HepG2 (cell line): ENCODE results near the gene CDK2AP2. TPM values are rescaled to one million over a fixed set of nuclear protein-coding genes. Genes with fewer than 3 reads are reported as not detected.

ENCODE experiments used
- ATAC-seq: fragments of 200-7000 bp; cut with Tn5 transposase; 3 replicates; pipeline ENCODE4 v1.9.1; 2020; ENCODE audit warnings: mild to moderate bottlenecking, moderate library complexity
- BruUV-seq: library from RNA; stranded (reverse); fragments of 400-500 nt; replicated peaks from 2 replicates; lab custom pipeline; 2021; lab: Mats Ljungman, UMichigan
- CTCF ChIA-PET: fragments of 300-600 bp; formaldehyde crosslinking; extraction: SDS; loops from one replicate; lab custom pipeline; 2021; ENCODE audit warnings: low total read pairs, inconsistent platforms, low intra/inter-chr PET ratio; lab: Yijun Ruan, JAX
- POLR2A ChIA-PET: fragments of 350-600 bp; sonication (Branson Sonifier 250); formaldehyde crosslinking; loops from one replicate; lab custom pipeline; 2020; ENCODE audit warnings: antibody characterized with exemption, inconsistent platforms; lab: Yijun Ruan, JAX
- DNase-seq: peaks from one replicate; pipeline ENCODE4 v3.0.0-alpha.2; 2015; ENCODE audit warnings: low spot score
- FAIRE-seq: peaks from 3 replicates; lab custom pipeline; 2011; peaks lifted over from hg19 to GRCh38; lab: Jason Lieb, UNC
- H2AFZ ChIP-seq: one replicate; pipeline ENCODE4 v1.6.1; 2011; ENCODE audit warnings: low read length, inconsistent platforms
- H3K27ac ChIP-seq: fragments of 300-600 bp; 3 replicates; pipeline ENCODE4 v1.8.0; 2011; ENCODE audit warnings: mixed run types, mild to moderate bottlenecking, mixed read lengths, low read length, inconsistent platforms; ENCODE audit not compliant: insufficient read depth; ENCODE audit errors: extremely low read length
- H3K27me3 ChIP-seq, 2 experiments: fragments of 200-600 bp in 1 of 2; 2 replicates in 1 of 2; 3 replicates in 1 of 2; pipeline versions ENCODE4 v1.6.0 to v1.8.0; 2011; ENCODE audit warnings: low read length in 2 of 2, mild to moderate bottlenecking in 2 of 2, moderate library complexity in 2 of 2, inconsistent platforms in 1 of 2; ENCODE audit not compliant: insufficient read depth in 2 of 2, control insufficient read depth in 1 of 2
- H3K36me3 ChIP-seq, 2 experiments: fragments of 200-600 bp in 1 of 2; replicated peaks in 1 of 2; 2 replicates in 1 of 2; 3 replicates in 1 of 2; pipeline versions ENCODE4 v1.5.1 to v1.8.0; 2011; ENCODE audit warnings: low read length in 2 of 2, inconsistent platforms in 1 of 2; ENCODE audit not compliant: insufficient read depth in 2 of 2, control insufficient read depth in 1 of 2
- H3K4me1 ChIP-seq: 2 replicates; pipeline ENCODE4 v1.5.1; 2012; ENCODE audit warnings: low read length, inconsistent platforms; ENCODE audit not compliant: insufficient read depth
- H3K4me2 ChIP-seq: 2 replicates; pipeline ENCODE4 v1.6.0; 2011; ENCODE audit warnings: low read depth, low read length, inconsistent platforms
- H3K4me3 ChIP-seq, 3 experiments: fragments of 200-600 bp in 1 of 3; sonication (generic), shearing (Covaris generic) in 1 of 3; replicated peaks in 1 of 3; 2 replicates each; pipeline ENCODE4 v1.5.1; 2011 to 2016; ENCODE audit warnings: low read length in 3 of 3, inconsistent platforms in 2 of 3, low read depth in 2 of 3, mild to moderate bottlenecking in 2 of 3, control low read depth in 1 of 3, mixed read lengths in 1 of 3; ENCODE audit not compliant: insufficient read depth in 1 of 3
- H3K79me2 ChIP-seq: one replicate; pipeline ENCODE4 v1.6.1; 2011; ENCODE audit warnings: low read length, inconsistent platforms; ENCODE audit not compliant: insufficient read depth
- H3K9ac ChIP-seq: 2 replicates; pipeline ENCODE4 v1.6.0; 2011; ENCODE audit warnings: mild to moderate bottlenecking, low read depth, low read length, inconsistent platforms; ENCODE audit not compliant: insufficient read depth
- H3K9me3 ChIP-seq: 2 replicates; pipeline ENCODE4 v1.5.1; 2012; ENCODE audit warnings: mild to moderate bottlenecking, low read length
- H4K20me1 ChIP-seq: 2 replicates; pipeline ENCODE4 v1.6.0; 2011; ENCODE audit warnings: inconsistent platforms, mild to moderate bottlenecking, low read length, moderate library complexity; ENCODE audit not compliant: insufficient read depth
- ARNT2 ChIP-seq: sonication (generic); formaldehyde crosslinking; IDR thresholded peaks from 2 replicates; pipeline ENCODE4 v1.8.0; 2022; ENCODE audit warnings: mild to moderate bottlenecking, low read depth, missing genetic modification reagents, moderate library complexity
- ATRX ChIP-seq: sonication (generic); formaldehyde crosslinking; IDR thresholded peaks from 2 replicates; pipeline ENCODE4 v1.4.0; 2020; ENCODE audit warnings: missing genetic modification reagents, borderline replicate concordance
- CAMTA2 ChIP-seq: sonication (generic); formaldehyde crosslinking; IDR thresholded peaks from 2 replicates; pipeline ENCODE4 v1.4.0; 2020; ENCODE audit warnings: mild to moderate bottlenecking, missing genetic modification reagents, borderline replicate concordance
- FOXJ3 ChIP-seq: sonication (generic); formaldehyde crosslinking; IDR thresholded peaks from 2 replicates; pipeline ENCODE4 v1.4.0; 2020; ENCODE audit warnings: missing genetic modification reagents, mild to moderate bottlenecking, borderline replicate concordance
- JUNB ChIP-seq: sonication (generic); formaldehyde crosslinking; IDR thresholded peaks from 2 replicates; pipeline ENCODE4 v1.8.0; 2022; ENCODE audit warnings: missing genetic modification reagents, mild to moderate bottlenecking, borderline replicate concordance
- KLF13 ChIP-seq: sonication (generic); formaldehyde crosslinking; IDR thresholded peaks from 2 replicates; pipeline ENCODE4 v1.4.0; 2020; ENCODE audit warnings: mild to moderate bottlenecking, missing genetic modification reagents
- MAZ ChIP-seq, 2 experiments: sonication (generic) in 1 of 2; formaldehyde crosslinking in 1 of 2; IDR thresholded peaks; 2 replicates each; pipeline versions ENCODE4 v1.5.0 to v1.6.1; 2012 to 2020; ENCODE audit warnings: low read depth in 2 of 2, mild to moderate bottlenecking in 2 of 2, borderline replicate concordance in 1 of 2, improper control_type of control experiment in 1 of 2, low read length in 1 of 2, missing genetic modification reagents in 1 of 2, moderate library complexity in 1 of 2
- MXI1 ChIP-seq: IDR thresholded peaks from 3 replicates; pipeline ENCODE4 v1.6.1; 2012; ENCODE audit warnings: low read depth, low read length, inconsistent platforms, borderline replicate concordance
- MZF1 ChIP-seq: sonication (generic); formaldehyde crosslinking; IDR thresholded peaks from 2 replicates; pipeline ENCODE4 v1.8.1; 2023; ENCODE audit warnings: mild to moderate bottlenecking, missing genetic modification reagents, borderline replicate concordance
- NFATC3 ChIP-seq: sonication (generic); formaldehyde crosslinking; IDR thresholded peaks from 2 replicates; pipeline ENCODE4 v1.5.1; 2020; ENCODE audit warnings: mild to moderate bottlenecking, missing genetic modification reagents
- PATZ1 ChIP-seq: sonication (generic); formaldehyde crosslinking; IDR thresholded peaks from 2 replicates; pipeline ENCODE4 v1.4.0; 2020; ENCODE audit warnings: missing genetic modification reagents
- PREB ChIP-seq: sonication (generic); formaldehyde crosslinking; IDR thresholded peaks from 2 replicates; pipeline ENCODE4 v1.4.0; 2020; ENCODE audit warnings: missing genetic modification reagents
- ZNF275 ChIP-seq: sonication (generic); formaldehyde crosslinking; IDR thresholded peaks from 2 replicates; pipeline ENCODE4 v1.8.0; 2022; ENCODE audit warnings: missing genetic modification reagents, mild to moderate bottlenecking, inconsistent platforms, borderline replicate concordance
- ZNF670 ChIP-seq: sonication (generic); formaldehyde crosslinking; IDR thresholded peaks from 2 replicates; pipeline ENCODE4 v1.8.0; 2022; ENCODE audit warnings: mild to moderate bottlenecking, missing genetic modification reagents, borderline replicate concordance
- ZNF776 ChIP-seq: sonication (generic); formaldehyde crosslinking; IDR thresholded peaks from 2 replicates; pipeline ENCODE4 v1.4.0; 2020; ENCODE audit warnings: mild to moderate bottlenecking, missing genetic modification reagents
- WGBS: methylation state at CpG from one replicate; pipeline ENCODE4 v1.1.6; 2017; ENCODE audit warnings: low lambda C conversion rate; 5-methylcytosine and 5-hydroxymethylcytosine counted together
- in situ Hi-C: cut with HindIII; loops from 2 replicates; pipeline ENCODE4 v1.10.0; 2017; ENCODE audit warnings: low pct_unique_long_range_greater_than_20kb; ENCODE audit not compliant: extremely low pct_ligation_motif_present
- intact Hi-C: fragments of 100-400 bp; cut with micrococcal nuclease; formaldehyde crosslinking; loops from one replicate; pipeline ENCODE4 v1.10.0; 2022; ENCODE audit not compliant: unreplicated experiment
- polyA plus RNA-seq, 8 experiments: library from polyadenylated mRNA; depleted of rRNA in 3 of 8; stranded (reverse) in 7 of 8; unstranded in 1 of 8; fragments of >200 nt; fragmentation: Illumina TruSeq in 4 of 8; extraction: Trizol in 4 of 8; gene quantifications; 2 replicates each; pipeline versions ENCODE4 v1.2.1 to v1.2.3, GENCODE V29; 2011 to 2016; ENCODE audit warnings: low read depth in 4 of 8, missing spikeins in 1 of 8, mixed read lengths in 1 of 8; ENCODE audit not compliant: insufficient read depth in 1 of 8
- total RNA-seq, 5 experiments: library from RNA; depleted of rRNA; stranded (reverse); fragments of >200 nt; fragmentation: Illumina TruSeq; extraction: Trizol; gene quantifications; 2 replicates each; pipeline ENCODE4 v1.2.3, GENCODE V29; 2016; ENCODE audit warnings: low read depth in 1 of 5
- TF ChIP-seq, protein P1 (sequence below): IDR thresholded peaks from 2 replicates; pipeline ENCODE4 v1.6.1; 2012; ENCODE audit warnings: low read depth, low read length, improper control_type of control experiment

The CDK2AP2 gene
- total and polyA plus RNA-seq, 2 of the 13 experiments (the other 11 are each of a cell fraction or from before 2014, with no cell fraction given), result 15.0 to 23.2 TPM

GRCh38 chr11:67520856-67521824, 13.2 kb upstream of the CDK2AP2 start:
- ChIA-PET POLR2A (no interaction called here), CTCF (no interaction called here)
- intact Hi-C loops (loop anchor here (10.0 kb wide), 1 partner anchor 556 kb away; no protein-coding TSS in a partner anchor), in situ Hi-C loops (no loop called here)
- Histone ChIP-seq H3K27ac (no peak overlapping the region), H3K4me1 (no peaks in the 10 kb centered on the region), H2AFZ (no peak overlapping the region), H3K9me3 (no peaks in the 10 kb centered on the region), H3K9ac (no peak overlapping the region), H3K79me2 (no peaks in the 10 kb centered on the region), H3K27me3 (peaks cover 7 to 22% of the 10 kb centered on the region in 2 experiments; a peak in 4 of 5 replicates), H3K36me3 (no peaks in the 10 kb centered on the region), H3K4me2 (no peak overlapping the region), H4K20me1 (no peaks in the 10 kb centered on the region), H3K4me3 (no peak overlapping the region)
- WGBS, result 29% methylated on average over 7 of the region's 16 CpGs
- FAIRE-seq (no peak), ATAC-seq (no peak), DNase-seq (no peak)
- no TSS peak for BruUV-seq
- TF ChIP-seq, protein P1, sequence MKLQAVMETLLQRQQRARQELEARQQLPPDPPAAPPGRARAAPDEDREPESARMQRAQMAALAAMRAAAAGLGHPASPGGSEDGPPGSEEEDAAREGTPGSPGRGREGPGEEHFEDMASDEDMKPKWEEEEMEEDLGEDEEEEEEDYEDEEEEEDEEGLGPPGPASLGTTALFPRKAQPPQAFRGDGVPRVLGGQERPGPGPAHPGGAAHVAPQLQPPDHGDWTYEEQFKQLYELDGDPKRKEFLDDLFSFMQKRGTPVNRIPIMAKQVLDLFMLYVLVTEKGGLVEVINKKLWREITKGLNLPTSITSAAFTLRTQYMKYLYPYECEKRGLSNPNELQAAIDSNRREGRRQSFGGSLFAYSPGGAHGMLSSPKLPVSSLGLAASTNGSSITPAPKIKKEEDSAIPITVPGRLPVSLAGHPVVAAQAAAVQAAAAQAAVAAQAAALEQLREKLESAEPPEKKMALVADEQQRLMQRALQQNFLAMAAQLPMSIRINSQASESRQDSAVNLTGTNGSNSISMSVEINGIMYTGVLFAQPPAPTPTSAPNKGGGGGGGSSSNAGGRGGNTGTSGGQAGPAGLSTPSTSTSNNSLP, result no peak
- TF ChIP-seq MXI1, result no peak
- no peak for TF ChIP-seq MZF1 (CRISPR knock-in tag)
- TF ChIP-seq NFATC3 (CRISPR knock-in tag), result no peak
- TF ChIP-seq ARNT2, result no peak
- no peak for TF ChIP-seq JUNB (CRISPR knock-in tag)
- no peak for TF ChIP-seq ZNF776
- no peak for TF ChIP-seq ATRX (CRISPR knock-in tag)
- no peak for TF ChIP-seq MAZ (IDR thresholded peaks at IDR 0.05; ENCODE audit: borderline replicate concordance, low read depth, low read length)
- TF ChIP-seq MAZ (CRISPR knock-in tag; IDR thresholded peaks at IDR 0.05; ENCODE audit: low read depth), result no peak
- TF ChIP-seq ZNF670, result no peak
- TF ChIP-seq CAMTA2 (CRISPR knock-in tag), result no peak
- TF ChIP-seq FOXJ3, result no peak
- TF ChIP-seq PATZ1, result no peak
- no peak for TF ChIP-seq ZNF275 (CRISPR knock-in tag)
- no peak for TF ChIP-seq PREB (CRISPR knock-in tag)
- no peak for TF ChIP-seq KLF13 (CRISPR knock-in tag)
